ENCODE data around the gene HSD17B7. TPM values are rescaled to one million over a fixed set of nuclear protein-coding genes. Genes with fewer than 3 reads are reported as not detected.

HSD17B7 gene
- polyA plus RNA-seq, 1 donor from 2014 or later = 75.5 TPM

GRCh38 chr1:162859191-162859590 is 68.7 kb downstream of the HSD17B7 start:
- no peaks in the 10 kb centered on the region for H3K9me2 ChIP-seq (ENCODE audit: insufficient read depth, low read length)
- H3K9ac ChIP-seq (ENCODE audit: low read length) = no peak overlapping the region
- no peaks in the 10 kb centered on the region for H3K9me3 ChIP-seq (ENCODE audit: low read length)
- no peak overlapping the region for H3K4me3 ChIP-seq (ENCODE audit: low read length)
- no peaks in the 10 kb centered on the region for H3K36me3 ChIP-seq (ENCODE audit: insufficient read depth, low read length)
- H2AFZ ChIP-seq (ENCODE audit: low read depth, low read length) = no peak overlapping the region
- no peaks in the 10 kb centered on the region for H3K79me2 ChIP-seq (replicated peaks; ENCODE audit: insufficient read depth, low read length)
- no peak overlapping the region for H3K27ac ChIP-seq (ENCODE audit: low read length)
- H3K4me2 ChIP-seq (ENCODE audit: low read length) = no peak overlapping the region
- no peaks in the 10 kb centered on the region for H3F3A ChIP-seq (ENCODE audit: insufficient read depth, low read length, poor library complexity, severe bottlenecking)
- TF ChIP-seq POLR2AphosphoS5 (IDR thresholded peaks at IDR 0.05) (no peak), RAD21 (conservative IDR thresholded peaks at IDR 0.05) (no peak), EZH2 (IDR thresholded peaks at IDR 0.05; ENCODE audit: borderline replicate concordance, insufficient read depth, low read length, poor library complexity, severe bottlenecking) (no peak), SMC3 (conservative IDR thresholded peaks at IDR 0.05; ENCODE audit: poor library complexity) (no peak), TAF1 (IDR thresholded peaks at IDR 0.05; ENCODE audit: low read depth) (no peak), REST (IDR thresholded peaks at IDR 0.05; ENCODE audit: borderline replicate concordance) (no peak), CTCF (IDR thresholded peaks at IDR 0.05; ENCODE audit: poor library complexity, severe bottlenecking) (no peak), EP300 (conservative IDR thresholded peaks at IDR 0.05; ENCODE audit: poor library complexity, severe bottlenecking) (no peak), MXI1 (conservative IDR thresholded peaks at IDR 0.05; ENCODE audit: poor library complexity, severe bottlenecking) (no peak)
- H4K20me1 ChIP-seq (ENCODE audit: insufficient read depth) = no peaks in the 10 kb centered on the region
- no peaks in the 10 kb centered on the region for H3K27me3 ChIP-seq (ENCODE audit: insufficient read depth, low read depth, low read length)

- no peaks in the 10 kb centered on the region for H3K79me2 ChIP-seq (replicated peaks; ENCODE audit: insufficient read depth, low read length)
- no peak within 1 kb of the TSS for H3K4me2 ChIP-seq (ENCODE audit: low read length)
- no peak within 1 kb of the TSS for H3K4me3 ChIP-seq (ENCODE audit: low read length)
- H3K9me3 ChIP-seq (ENCODE audit: low read length) = no peaks in the 10 kb centered on the region
- no peaks in the 10 kb centered on the region for H3F3A ChIP-seq (ENCODE audit: insufficient read depth, low read length, poor library complexity, severe bottlenecking)
- H3K36me3 ChIP-seq (ENCODE audit: insufficient read depth, low read length) = no peaks in the 10 kb centered on the region
- TF ChIP-seq SMC3 (conservative IDR thresholded peaks at IDR 0.05; ENCODE audit: poor library complexity) (no peak), MXI1 (conservative IDR thresholded peaks at IDR 0.05; ENCODE audit: poor library complexity, severe bottlenecking) (no peak), TAF1 (IDR thresholded peaks at IDR 0.05; ENCODE audit: low read depth) (no peak), REST (IDR thresholded peaks at IDR 0.05; ENCODE audit: borderline replicate concordance) (no peak), EP300 (conservative IDR thresholded peaks at IDR 0.05; ENCODE audit: poor library complexity, severe bottlenecking) (no peak), CTCF (IDR thresholded peaks at IDR 0.05; ENCODE audit: poor library complexity, severe bottlenecking) (no peak), POLR2AphosphoS5 (IDR thresholded peaks at IDR 0.05) (no peak), EZH2 (IDR thresholded peaks at IDR 0.05; ENCODE audit: borderline replicate concordance, insufficient read depth, low read length, poor library complexity, severe bottlenecking) (no peak)
- no peaks in the 10 kb centered on the region for H4K20me1 ChIP-seq (ENCODE audit: insufficient read depth)
- H3K27ac ChIP-seq (ENCODE audit: low read length) = no peak within 1 kb of the TSS
- H2AFZ ChIP-seq (ENCODE audit: low read depth, low read length) = no peak within 1 kb of the TSS
- no peaks in the 10 kb centered on the region for H3K9me2 ChIP-seq (ENCODE audit: insufficient read depth, low read length)
- H3K9ac ChIP-seq (ENCODE audit: low read length) = no peak within 1 kb of the TSS
- no peaks in the 10 kb centered on the region for H3K27me3 ChIP-seq (ENCODE audit: insufficient read depth, low read depth, low read length)
Measured at GRCh38 chr1:162861101-162861500, 70.6 kb downstream of the HSD17B7 start, which contains the start of gene CCDC190. Gene CCDC190 (minus strand): TSS chr1:162861175. CDS start chr1:162859646, 1,529 bp downstream.

Measured in neural cell (in vitro differentiated cells).